ENCODE data around the gene PHLDB3.
A peak's percentile ranks its signal among the peaks of the same experiment; 100 is the strongest.

PHLDB3 gene

GRCh38 chr19:43496960-43497359 lies 7.6 kb downstream of the PHLDB3 start:
- no peak for DNase-seq (ENCODE audit: low spot score)

DNA sequence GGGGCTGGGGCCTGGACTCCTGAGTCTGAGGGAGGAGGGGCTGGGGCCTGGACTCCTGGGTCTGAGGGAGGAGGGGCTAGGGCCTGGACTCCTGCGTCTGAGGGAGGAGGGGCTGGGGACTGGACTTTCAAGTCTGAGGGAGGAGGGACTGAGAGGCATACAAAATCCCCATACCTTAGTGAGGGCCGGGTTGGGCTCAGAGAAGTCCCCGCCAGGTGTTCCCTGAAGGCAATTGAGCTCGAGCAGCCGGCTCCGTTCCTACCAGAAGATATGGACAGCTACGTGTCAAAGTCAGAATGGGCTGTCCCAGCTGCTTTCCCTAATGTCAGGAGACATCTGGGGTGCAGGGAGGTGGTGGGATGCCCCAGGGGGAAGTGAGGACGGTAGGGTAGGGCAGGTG lies 9.5 kb downstream of the PHLDB3 start:
- DNase-seq (ENCODE audit: low spot score), result no peak

- no peak for DNase-seq (ENCODE audit: low spot score)
These were observed 13.8 kb downstream of the PHLDB3 start for GRCh38 chr19:43490759-43491158.

GRCh38 chr19:43489979-43490599 lies 14.5 kb downstream of the PHLDB3 start:
- no peak for DNase-seq (ENCODE audit: low spot score)

GRCh38 chr19:43489310-43489709 lies 15.2 kb downstream of the PHLDB3 start:
- DNase-seq (ENCODE audit: low spot score), result no peak

DNA sequence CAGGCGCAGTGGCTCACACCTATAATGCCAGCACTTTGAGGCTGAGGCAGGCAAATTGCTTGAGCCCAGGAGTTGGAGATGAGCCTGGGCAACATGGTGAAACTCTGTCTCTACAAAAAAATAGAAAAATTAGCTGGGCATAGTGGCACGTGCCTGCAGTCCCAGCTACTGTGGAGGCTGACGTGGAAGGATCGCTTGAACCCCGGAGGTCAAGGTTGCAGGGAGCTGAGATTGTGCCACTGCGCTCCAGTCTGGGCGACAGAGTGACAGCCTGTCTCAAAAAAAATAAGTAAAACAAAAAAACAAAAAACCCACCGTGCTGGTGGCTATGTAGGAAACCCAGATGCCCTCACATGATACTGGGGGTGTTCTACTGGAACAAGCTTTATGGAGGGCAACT lies 16.4 kb downstream of the PHLDB3 start:
- no peak for DNase-seq (ENCODE audit: low spot score)

DNA sequence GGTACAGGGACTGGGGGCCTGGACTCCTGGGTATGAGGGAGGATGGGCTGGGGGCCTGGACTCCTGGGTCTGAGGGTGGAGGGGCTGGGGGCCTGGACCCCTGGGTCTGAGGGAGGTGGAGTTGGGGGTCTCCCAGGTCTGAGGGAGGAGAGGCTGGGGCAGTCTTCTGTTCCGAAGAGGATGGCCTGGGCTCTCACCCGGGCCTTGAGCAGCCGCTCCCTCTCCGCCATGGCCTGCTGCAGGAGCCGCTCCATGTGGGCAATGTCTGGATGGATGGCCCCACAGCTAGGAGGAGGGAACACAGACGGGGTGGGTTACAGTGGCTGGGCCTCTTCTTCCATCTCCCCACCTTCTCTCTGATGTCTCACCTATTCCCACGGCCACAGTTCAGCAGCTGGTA lies 18.1 kb downstream of the PHLDB3 start:
- DNase-seq (ENCODE audit: low spot score), result no peak

- no peak for DNase-seq (ENCODE audit: low spot score)
These were observed 18.6 kb downstream of the PHLDB3 start for GRCh38 chr19:43485951-43486350.

DNA sequence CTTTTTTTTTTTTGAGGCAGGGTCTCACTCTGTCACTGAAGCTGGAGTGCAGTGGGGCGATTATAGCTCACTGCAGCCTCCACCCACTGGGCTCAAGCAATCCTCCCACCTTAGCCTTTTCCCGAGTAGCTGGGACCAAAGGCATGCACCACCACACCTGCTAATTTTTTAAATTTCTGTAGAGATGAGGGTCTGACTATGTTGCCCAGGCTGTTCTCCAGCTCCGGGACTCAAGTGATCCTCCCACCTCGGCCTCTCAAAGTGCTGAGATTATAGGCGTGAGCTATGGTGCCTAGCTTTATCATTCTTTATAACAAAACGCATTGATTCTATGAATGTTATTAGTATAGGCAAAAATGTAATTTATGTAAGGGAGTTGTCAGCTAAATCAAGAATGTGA lies 21.3 kb downstream of the PHLDB3 start:
- no peak for DNase-seq (ENCODE audit: low spot score)

DNA sequence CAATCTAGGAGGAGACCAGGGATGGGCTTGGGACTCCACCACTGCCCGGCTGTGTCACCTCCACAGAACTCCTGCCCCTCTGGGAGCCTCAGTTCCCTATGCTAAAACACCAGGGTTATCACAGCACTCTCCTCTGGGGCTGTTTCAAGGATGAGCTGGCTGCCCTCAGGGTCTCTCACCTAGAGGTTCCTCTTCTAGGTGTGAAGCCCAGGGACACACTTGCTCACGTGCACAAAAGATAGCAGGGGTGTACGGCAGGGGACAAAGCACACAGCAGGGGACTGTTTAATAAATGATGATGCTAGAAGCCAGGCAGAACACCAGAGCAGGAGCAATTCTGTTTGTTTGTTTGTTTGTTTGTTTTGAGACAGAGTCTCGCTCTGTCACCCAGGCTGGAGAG lies 22.4 kb downstream of the PHLDB3 start:
- no peak for DNase-seq (ENCODE audit: low spot score)

- DNase-seq (ENCODE audit: low spot score), result no peak
These were observed 22.8 kb downstream of the PHLDB3 start for GRCh38 chr19:43481701-43482100.

DNA sequence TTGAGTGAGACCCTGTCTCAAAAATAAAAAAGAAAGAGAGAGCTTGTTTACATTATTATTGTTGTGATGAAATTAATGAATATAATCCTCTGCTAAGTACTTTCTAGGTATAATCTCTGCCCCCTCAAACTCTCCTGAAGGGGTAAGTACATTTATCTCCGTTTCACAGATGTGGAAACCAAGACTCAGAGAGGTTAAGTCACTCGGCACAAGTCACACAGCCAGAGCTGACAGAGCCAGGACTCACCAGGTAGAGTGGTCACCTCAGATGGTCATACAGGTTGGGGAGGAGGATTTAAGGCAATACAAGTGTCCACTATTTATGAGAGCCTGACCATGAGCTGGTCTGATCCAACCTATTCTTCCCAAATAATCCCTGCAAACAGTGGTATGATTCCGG lies 24.0 kb downstream of the PHLDB3 start:
- DNase-seq (ENCODE audit: low spot score), result no peak

GRCh38 chr19:43479961-43480561 lies 24.5 kb downstream of the PHLDB3 start:
- no peak for DNase-seq (ENCODE audit: low spot score)

- DNase-seq (ENCODE audit: low spot score), result no peak
These were observed 25.3 kb downstream of the PHLDB3 start for GRCh38 chr19:43479226-43479625.

DNA sequence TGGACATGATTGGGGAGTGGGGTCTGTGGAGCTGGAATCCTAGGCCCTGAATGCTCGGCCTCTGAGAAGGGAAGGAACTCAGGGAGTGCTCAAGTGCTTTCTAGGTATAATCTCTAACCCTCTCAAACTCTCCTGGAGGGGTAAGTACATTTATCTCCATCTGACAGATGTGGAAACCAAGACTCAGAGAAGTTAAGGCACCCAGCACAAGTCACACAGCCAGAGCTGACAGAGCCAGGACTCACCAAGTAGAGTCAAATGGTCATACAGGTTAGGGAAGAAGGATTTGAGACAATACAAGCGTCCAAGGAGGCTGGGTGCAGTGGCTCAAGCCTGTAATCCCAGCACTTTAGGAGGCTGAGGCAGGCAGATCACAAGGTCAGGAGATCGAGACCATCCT lies 26.2 kb downstream of the PHLDB3 start:
- DNase-seq (ENCODE audit: low spot score), result no peak

DNA sequence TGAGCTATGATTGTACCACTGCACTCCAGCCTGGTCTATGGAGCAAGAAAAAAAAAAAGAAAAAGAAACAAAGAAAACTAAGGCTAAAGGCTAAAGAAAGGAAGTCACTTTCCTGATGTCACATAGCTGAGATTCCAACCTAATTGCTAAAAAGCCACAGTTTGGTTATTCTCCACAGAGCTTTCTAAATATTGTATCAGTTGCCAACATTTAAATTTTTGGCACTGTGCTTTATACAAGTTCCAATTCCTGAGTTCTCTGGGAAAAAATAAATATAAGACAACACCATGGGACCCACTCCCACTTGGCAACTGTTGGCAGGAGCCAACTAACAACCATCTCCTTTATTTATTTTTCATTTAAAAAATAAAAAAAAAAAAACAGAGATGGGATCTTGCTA lies 27.9 kb downstream of the PHLDB3 start:
- DNase-seq (ENCODE audit: low spot score), result no peak

GRCh38 chr19:43474986-43475705 lies 29.4 kb downstream of the PHLDB3 start:
- DNase-seq (ENCODE audit: low spot score), result peak; percentile 93

DNA sequence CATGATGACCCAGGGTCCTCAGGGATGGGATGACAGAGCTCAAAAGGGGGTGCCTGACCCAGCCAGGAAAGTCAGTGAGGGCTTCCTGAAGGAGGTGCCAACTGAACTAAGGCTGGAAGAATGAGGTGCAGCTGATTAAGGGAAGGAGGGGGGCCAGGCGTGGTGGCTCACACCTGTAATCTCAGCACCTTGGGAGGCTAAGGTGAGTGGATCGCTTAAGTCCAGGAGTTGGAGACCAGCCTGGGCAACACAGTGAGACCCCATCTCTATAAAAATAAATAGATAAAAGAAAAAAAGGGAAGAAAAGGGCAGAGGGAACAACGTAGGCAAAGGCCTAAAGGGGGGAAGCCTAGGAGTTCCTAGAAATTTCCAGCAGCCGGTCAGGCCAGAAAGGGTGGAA lies 30.1 kb downstream of the PHLDB3 start:
- no peak for DNase-seq (ENCODE audit: low spot score)

- DNase-seq (ENCODE audit: low spot score), result no peak
These were observed 33.5 kb downstream of the PHLDB3 start for GRCh38 chr19:43471091-43471490.

- DNase-seq (ENCODE audit: low spot score), result peak; percentile 33
These were observed 34.3 kb downstream of the PHLDB3 start for GRCh38 chr19:43470288-43470687.

DNA sequence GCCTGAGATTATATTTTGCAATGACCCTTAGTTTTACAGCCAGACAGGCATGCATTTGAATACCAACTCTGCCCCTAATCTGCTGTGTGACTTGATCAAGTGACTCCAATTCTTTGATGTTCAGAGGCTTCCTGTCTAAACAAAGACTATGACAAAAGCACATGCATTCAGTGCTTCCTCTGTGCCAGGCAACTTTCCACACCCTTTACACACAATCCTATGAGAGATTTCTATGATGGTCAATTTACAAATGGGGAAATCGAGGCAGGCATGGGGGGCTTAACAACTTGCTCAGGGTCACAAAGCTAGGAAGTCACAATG lies 35.4 kb downstream of the PHLDB3 start:
- DNase-seq (ENCODE audit: low spot score), result peak; percentile 51

DNA sequence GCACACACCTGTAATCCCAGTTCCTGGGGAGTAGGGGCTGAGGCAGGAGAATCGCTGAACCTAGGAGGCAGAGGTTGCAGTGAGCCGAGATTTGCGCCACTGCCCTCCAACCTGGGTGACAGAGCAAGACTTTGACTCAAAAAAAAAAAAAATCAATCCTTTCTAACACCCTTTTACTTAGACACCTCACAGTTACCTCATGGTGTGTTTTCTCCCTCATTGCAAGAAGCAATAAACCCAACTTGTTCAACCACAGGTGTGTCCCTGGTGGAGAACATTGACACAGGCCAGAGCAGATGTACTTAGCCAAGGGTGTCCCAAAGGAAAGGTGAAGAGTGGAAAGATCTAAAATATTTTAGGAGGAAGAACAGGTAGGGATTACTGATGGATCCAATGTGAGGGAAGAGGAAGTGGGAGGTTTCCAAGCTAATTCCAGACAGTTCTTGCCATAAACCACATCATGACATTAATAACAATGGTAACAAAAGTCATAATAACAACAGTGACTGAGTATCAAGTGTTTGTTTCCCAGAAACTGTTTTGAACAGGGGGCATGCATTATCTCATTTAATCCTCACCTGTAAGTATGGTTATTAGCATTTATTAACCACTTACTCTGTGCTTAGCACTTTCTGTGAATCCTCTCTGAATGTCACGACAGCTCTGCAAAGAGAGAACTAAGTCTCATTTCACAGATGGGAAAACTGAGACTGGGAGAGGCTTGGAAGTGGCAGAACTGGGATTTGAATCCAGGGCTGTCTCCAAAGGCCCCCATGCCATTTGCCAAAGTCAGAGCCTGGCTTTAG lies 36.0 kb downstream of the PHLDB3 start:
- peak; percentile 4 for DNase-seq (ENCODE audit: low spot score)

DNA sequence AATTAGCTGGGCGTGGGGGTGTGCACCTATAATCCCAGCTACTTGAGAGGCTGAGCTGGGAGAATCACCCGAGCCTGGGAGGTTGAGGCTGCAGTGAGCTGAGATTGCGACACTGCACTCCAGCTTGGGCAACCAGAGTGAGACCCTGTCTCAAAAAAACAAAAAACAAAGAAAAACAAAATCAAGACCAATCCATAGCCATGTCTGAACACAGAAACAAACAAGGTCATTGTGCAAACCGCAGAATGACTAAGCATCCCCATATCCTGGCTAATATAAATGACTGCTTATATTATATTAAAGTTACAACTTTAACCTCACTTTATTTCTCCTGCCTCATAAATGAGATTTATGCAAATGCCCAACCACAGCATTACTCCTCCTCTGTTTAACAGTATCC lies 36.8 kb downstream of the PHLDB3 start:
- peak; percentile 18 for DNase-seq (ENCODE audit: low spot score)
